ENCODE data around the gene CTIF.

- TF ChIP-seq JUNB (IDR thresholded peaks at IDR 0.05; ENCODE audit: unreplicated experiment) (no peak), CTCF (conservative IDR thresholded peaks at IDR 0.05; ENCODE audit: low read depth in 2 of 2) (no peak), EZH2phosphoT487 (IDR thresholded peaks at IDR 0.05; ENCODE audit: unreplicated experiment) (no peak), ETS1 (IDR thresholded peaks at IDR 0.05) (no peak), POLR2AphosphoS5 (IDR thresholded peaks at IDR 0.05; ENCODE audit: low read depth) (no peak), EZH2 (IDR thresholded peaks at IDR 0.05; ENCODE audit: low read depth, unreplicated experiment) (no peak), STAT1 (IDR thresholded peaks at IDR 0.05; ENCODE audit: unreplicated experiment) (no peak)
- TF ChIP-seq, protein P1, sequence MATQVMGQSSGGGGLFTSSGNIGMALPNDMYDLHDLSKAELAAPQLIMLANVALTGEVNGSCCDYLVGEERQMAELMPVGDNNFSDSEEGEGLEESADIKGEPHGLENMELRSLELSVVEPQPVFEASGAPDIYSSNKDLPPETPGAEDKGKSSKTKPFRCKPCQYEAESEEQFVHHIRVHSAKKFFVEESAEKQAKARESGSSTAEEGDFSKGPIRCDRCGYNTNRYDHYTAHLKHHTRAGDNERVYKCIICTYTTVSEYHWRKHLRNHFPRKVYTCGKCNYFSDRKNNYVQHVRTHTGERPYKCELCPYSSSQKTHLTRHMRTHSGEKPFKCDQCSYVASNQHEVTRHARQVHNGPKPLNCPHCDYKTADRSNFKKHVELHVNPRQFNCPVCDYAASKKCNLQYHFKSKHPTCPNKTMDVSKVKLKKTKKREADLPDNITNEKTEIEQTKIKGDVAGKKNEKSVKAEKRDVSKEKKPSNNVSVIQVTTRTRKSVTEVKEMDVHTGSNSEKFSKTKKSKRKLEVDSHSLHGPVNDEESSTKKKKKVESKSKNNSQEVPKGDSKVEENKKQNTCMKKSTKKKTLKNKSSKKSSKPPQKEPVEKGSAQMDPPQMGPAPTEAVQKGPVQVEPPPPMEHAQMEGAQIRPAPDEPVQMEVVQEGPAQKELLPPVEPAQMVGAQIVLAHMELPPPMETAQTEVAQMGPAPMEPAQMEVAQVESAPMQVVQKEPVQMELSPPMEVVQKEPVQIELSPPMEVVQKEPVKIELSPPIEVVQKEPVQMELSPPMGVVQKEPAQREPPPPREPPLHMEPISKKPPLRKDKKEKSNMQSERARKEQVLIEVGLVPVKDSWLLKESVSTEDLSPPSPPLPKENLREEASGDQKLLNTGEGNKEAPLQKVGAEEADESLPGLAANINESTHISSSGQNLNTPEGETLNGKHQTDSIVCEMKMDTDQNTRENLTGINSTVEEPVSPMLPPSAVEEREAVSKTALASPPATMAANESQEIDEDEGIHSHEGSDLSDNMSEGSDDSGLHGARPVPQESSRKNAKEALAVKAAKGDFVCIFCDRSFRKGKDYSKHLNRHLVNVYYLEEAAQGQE (IDR thresholded peaks at IDR 0.05; ENCODE audit: unreplicated experiment), result no peak
These were observed 37.0 kb downstream of the CTIF start for GRCh38 chr18:48575658-48576456.
